HFFc6 (cell line): ENCODE results near the gene BRPF1. TPM values are rescaled to one million over a fixed set of nuclear protein-coding genes. Genes with fewer than 3 reads are reported as not detected.

Experiments
- DNase-seq: peaks from one replicate; pipeline ENCODE4 v3.0.0-alpha.2; 2018
- H3K27ac Mint-ChIP-seq: 2 replicates; pipeline ENCODE4 v1.8.0; 2020; ENCODE audit warnings: mild to moderate bottlenecking, mixed read lengths
- H3K27me3 Mint-ChIP-seq: 2 replicates; pipeline ENCODE4 v1.8.0; 2021; ENCODE audit warnings: mild to moderate bottlenecking, moderate library complexity, mixed read lengths; ENCODE audit not compliant: insufficient read depth
- H3K36me3 Mint-ChIP-seq: 2 replicates; pipeline ENCODE4 v1.8.0; 2021; ENCODE audit warnings: low read depth, mixed read lengths
- H3K4me1 Mint-ChIP-seq: 2 replicates; pipeline ENCODE4 v1.8.0; 2020; ENCODE audit warnings: low read depth, mixed read lengths
- H3K4me3 Mint-ChIP-seq: 2 replicates; pipeline ENCODE4 v1.8.0; 2020; ENCODE audit warnings: mild to moderate bottlenecking, moderate library complexity, mixed read lengths
- H3K9me3 Mint-ChIP-seq: 2 replicates; pipeline ENCODE4 v1.8.0; 2020; ENCODE audit warnings: mild to moderate bottlenecking, mixed read lengths
- CTCF ChIP-seq: fragments of 200-600 bp; sonication (generic); IDR thresholded peaks from 2 replicates; pipeline ENCODE4 v1.5.0; 2021; ENCODE audit warnings: antibody characterized with exemption, mild to moderate bottlenecking
- total RNA-seq, 6 experiments: library from RNA; stranded (reverse); fragmentation: NEBNext Ultra II Directional; extraction: Animal tissue kit (Norgen Biotek cat#: 25700); gene quantifications; 2 replicates in 1 of 6; 3 replicates in 5 of 6; pipeline ENCODE4 v1.2.3, GENCODE V29; 2021

Gene BRPF1
- total RNA-seq, 6 experiments from 2014 or later, result 14.4 to 18.4 (median 17.1) TPM

GRCh38 chr3:9777694-9778021, 46.1 kb downstream of the BRPF1 start:
- no peaks in the 10 kb centered on the region for H3K36me3 Mint-ChIP-seq
- no peak for DNase-seq
- TF ChIP-seq CTCF, result no peak
- no peak overlapping the region for H3K4me3 Mint-ChIP-seq
- no peaks in the 10 kb centered on the region for H3K9me3 Mint-ChIP-seq
- H3K27ac Mint-ChIP-seq, result no peak overlapping the region
- H3K27me3 Mint-ChIP-seq, result peaks cover 1% of the 10 kb centered on the region
- peaks cover 28% of the 10 kb centered on the region for H3K4me1 Mint-ChIP-seq

- TF ChIP-seq CTCF, result no peak
- Mint-ChIP-seq H3K4me1 (peaks cover 28% of the 10 kb centered on the region), H3K9me3 (no peaks in the 10 kb centered on the region), H3K4me3 (no peak overlapping the region), H3K36me3 (no peaks in the 10 kb centered on the region), H3K27me3 (no peaks in the 10 kb centered on the region; the same call in none of the 2 replicates), H3K27ac (peak overlapping the region; percentile 71)
- DNase-seq, result peak; percentile 65
These were observed 46.9 kb downstream of the BRPF1 start for GRCh38 chr3:9778143-9779074.

- Mint-ChIP-seq H3K4me1 (peaks cover 28% of the 10 kb centered on the region), H3K4me3 (no peak overlapping the region), H3K27me3 (no peaks in the 10 kb centered on the region; the same call in none of the 2 replicates), H3K36me3 (no peaks in the 10 kb centered on the region), H3K27ac (no peak overlapping the region; the same call in 1 of the 2 replicates), H3K9me3 (no peaks in the 10 kb centered on the region)
- TF ChIP-seq CTCF, result no peak
- DNase-seq, result no peak
These were observed 47.6 kb downstream of the BRPF1 start for GRCh38 chr3:9779075-9779593.

- no peaks in the 10 kb centered on the region for H3K36me3 Mint-ChIP-seq
- no peak for TF ChIP-seq CTCF
- DNase-seq, result no peak
- no peaks in the 10 kb centered on the region; the same call in none of the 2 replicates for H3K27me3 Mint-ChIP-seq
- H3K4me3 Mint-ChIP-seq, result no peak overlapping the region
- H3K9me3 Mint-ChIP-seq, result no peaks in the 10 kb centered on the region
- no peak overlapping the region for H3K27ac Mint-ChIP-seq
- H3K4me1 Mint-ChIP-seq, result peaks cover 28% of the 10 kb centered on the region
These were observed 48.4 kb downstream of the BRPF1 start for GRCh38 chr3:9779721-9780457.

GRCh38 chr3:9780458-9780812, 48.9 kb downstream of the BRPF1 start:
- no peak overlapping the region for H3K4me3 Mint-ChIP-seq
- H3K27ac Mint-ChIP-seq, result no peak overlapping the region
- TF ChIP-seq CTCF, result no peak
- peaks cover 28% of the 10 kb centered on the region for H3K4me1 Mint-ChIP-seq
- no peaks in the 10 kb centered on the region; the same call in none of the 2 replicates for H3K27me3 Mint-ChIP-seq
- no peaks in the 10 kb centered on the region for H3K9me3 Mint-ChIP-seq
- peaks cover 2% of the 10 kb centered on the region; the same call in 1 of the 2 replicates for H3K36me3 Mint-ChIP-seq
- DNase-seq, result no peak
